NCI-H510A treated with DMSO at 0.1 percent for 48 hours (cell line): Measurements from ENCODE around the gene JPH4.
"Not testable (repeated sequence)": the region's sequence is repeated elsewhere in the genome, so short reads cannot be mapped to it uniquely, and the experiment has no call there.

Experiments used
- DNase-seq: peaks from one replicate; lab custom pipeline; 2025; lab: John Stamatoyannopoulos, UW

The JPH4 gene

DNA sequence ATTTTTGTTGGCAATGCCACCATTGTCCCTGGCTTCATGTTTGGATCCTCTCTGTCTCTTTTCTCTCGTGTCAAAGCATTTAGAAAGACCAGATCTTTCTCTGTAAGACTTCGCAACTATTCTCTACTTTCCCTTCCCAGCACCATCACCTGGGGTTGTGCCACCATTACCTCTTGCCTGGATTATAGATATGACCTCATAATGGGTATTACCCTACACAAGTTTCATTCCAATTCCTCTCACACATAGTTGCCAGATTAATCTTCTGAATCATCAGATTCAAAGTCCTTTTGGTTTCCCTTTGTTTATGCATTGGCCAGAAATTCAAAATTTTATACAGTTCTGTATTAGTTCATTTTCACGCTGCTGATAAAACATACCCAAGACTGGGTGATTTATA lies 30.4 kb upstream of the JPH4 start:
- no peak for DNase-seq

- no peak for DNase-seq
Measured at GRCh38 chr14:23608454-23608853, 29.9 kb upstream of the JPH4 start.

- DNase-seq = no peak
Measured at GRCh38 chr14:23605931-23606585, 27.5 kb upstream of the JPH4 start.

GRCh38 chr14:23604675-23605170 lies 26.1 kb upstream of the JPH4 start:
- DNase-seq = no peak

DNA sequence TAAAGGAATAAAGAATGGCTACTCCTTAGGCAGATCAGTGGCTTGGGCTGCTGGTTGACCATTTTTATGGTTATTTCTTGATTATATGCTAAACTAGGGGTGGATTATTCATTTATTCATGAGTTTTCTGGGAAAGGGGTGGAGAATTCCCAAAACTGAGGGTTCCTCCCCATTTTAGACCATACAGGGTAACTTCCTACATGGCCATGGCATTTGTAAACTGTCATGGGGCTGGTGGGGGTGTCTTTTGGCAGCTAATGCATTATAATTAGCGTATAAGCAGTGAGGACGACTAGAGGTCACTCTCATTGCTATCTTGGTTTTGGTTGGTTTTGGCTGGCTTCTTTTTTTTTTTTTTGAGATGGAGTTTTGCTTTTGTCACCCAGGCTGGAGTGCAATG lies 25.6 kb upstream of the JPH4 start:
- no peak for DNase-seq

DNA sequence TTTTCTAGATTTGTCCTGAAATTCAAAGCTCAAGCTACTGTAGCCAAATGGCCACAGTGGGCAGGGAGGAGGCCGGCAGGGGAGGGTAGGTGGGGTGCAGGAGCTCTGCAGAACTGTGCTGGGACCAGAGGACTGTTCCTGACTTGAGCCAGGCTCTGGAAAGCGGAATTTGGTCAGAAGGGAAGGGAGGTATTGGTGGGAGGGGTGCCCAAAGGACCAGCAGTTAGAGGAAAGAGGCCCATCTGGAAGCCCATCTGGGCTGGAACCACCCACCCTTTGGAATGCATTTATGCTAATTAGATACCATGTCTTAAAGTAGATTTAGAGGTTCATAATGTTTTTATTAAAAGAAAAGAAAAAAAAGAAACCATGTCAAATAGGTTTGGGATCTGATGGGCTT lies 24.5 kb upstream of the JPH4 start:
- no peak for DNase-seq

DNA sequence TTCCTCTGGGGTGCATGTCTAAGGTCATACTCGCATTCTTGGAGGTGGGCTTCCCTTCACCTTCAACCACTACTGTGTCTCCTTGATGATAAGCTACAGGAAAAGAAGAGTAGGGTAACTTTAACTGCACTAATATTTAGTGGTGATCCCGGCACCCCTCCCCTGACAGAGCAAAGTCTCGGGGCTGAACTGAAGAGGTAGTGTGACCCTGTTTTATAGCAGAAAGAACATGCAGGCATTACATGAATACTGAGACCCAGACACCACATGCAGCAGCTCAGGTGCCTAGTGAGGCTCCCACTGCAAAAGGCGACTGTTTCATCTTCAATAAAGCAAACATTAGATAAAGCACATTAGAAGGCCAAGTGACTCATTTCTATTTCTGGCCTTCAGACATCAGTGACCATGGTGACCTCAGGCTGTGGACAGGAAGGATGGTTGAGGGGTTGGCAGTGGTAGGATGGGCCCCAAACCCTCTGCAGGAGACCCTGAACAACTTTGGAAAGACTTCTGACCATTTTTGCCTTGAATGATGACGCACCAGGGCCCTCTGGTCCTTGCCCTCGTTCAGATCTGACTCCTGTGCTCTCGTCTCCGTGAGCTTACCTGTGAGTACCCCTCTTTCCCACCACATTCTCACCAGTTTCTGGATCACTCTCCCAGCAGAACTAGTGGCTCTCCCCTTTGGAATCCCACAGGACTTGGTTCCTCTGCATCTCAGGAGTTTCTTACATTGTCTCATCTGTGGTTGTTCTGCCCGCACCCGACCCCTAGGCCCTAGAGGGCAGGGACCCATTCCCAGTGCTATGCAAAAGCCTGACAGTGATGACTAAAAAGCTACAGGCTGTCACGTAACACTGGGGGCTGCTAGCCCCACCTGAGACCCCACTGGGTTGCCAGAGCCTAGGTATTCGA lies 23.8 kb upstream of the JPH4 start:
- DNase-seq = no peak

GRCh38 chr14:23601845-23602180 lies 23.2 kb upstream of the JPH4 start:
- no peak for DNase-seq

DNA sequence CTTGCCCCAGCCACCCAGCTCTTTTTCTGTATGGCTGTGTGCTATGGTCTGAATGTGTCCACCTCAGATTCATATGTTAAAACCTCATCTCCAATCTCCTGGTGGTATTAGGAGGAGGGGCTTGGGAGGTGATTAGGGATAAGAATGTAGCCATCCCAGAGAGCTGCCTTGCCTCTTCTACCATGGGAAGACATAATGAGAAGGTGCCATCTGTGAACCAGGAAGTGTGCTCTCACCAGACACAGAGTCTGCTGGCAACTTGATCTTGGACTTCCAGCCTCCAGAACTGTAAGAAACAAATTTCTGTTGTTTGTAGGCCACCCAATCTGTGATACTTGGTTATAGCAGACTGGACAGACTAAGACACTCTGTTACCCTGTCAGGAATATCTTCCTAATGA lies 22.8 kb upstream of the JPH4 start:
- no peak for DNase-seq

DNA sequence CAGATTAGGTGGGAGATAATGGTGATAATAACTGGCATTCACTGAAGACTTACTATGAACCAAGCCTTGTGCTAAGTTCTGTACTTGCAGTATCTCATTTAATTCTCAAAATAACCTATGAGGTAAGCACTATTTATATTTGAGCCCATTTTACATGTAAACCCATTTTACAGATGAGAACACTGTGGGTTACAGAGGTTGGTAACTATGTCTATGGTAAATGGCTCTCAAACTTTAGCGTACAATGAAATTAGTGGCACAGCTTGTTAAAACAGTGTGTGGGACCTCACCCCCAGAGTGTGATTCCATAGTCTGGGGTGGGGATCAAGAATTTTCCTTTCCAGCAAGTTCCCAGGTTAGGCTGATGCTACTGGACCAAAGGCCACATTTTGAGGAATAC lies 22.2 kb upstream of the JPH4 start:
- DNase-seq = no peak

DNA sequence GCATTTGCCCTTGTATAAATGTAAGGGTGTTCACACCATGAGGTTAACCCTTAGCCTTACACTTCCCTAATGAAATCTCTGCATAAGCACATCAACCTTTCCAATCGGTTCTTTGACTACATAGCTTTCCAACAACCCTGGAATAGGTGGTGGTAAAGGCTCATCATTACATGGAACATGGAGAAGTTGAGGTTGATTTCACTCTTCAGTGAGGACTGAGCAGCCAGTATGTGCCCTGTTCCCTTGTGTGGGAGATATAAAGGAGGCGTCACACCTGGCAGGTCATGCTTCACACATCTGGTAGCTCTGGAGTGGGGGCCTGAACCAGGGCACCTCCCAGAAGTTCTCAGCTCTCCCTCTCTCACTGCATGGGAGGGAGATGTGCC lies 21.7 kb upstream of the JPH4 start:
- no peak for DNase-seq

DNA sequence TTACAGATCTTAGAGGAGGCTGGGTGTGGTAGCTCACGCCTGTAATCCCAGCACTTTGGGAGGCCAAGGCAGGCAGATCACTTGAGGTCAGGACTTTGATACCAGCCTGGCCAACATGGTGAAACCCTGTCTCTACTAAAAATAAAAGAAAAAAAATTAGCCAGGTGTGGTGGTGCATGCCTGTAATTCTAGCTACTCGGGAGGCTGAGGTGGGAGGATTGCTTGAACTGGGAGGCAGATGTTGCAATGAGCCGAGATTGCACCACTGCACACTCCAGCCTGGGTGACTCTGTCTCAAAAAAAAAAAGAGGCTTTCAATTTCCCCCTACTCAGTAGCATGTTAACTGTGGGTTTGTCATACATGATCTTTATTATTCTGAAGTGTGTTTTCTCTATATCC lies 15.6 kb upstream of the JPH4 start:
- not testable (repeated sequence) for DNase-seq

GRCh38 chr14:23590198-23590597 lies 11.6 kb upstream of the JPH4 start:
- DNase-seq = no peak

DNA sequence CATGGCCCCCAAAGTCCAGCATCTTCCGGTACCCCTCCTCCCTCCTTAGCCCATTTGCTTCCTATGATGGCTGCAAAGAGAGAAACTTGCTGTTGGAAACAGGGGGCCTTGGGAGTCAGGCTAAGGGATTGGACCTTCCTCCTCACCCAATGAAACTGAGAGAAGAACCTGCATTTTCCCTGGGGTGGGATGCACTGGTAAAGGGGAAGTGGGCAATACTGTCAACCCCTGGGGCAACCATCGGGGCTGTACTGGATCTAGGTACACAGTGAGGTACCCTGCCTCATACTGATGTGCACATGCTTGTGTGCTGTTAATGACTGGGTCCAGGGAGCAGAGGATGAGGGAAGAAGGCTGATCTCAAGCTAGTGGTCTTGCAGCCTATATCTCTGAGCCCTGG lies 11.0 kb upstream of the JPH4 start:
- no peak for DNase-seq

DNA sequence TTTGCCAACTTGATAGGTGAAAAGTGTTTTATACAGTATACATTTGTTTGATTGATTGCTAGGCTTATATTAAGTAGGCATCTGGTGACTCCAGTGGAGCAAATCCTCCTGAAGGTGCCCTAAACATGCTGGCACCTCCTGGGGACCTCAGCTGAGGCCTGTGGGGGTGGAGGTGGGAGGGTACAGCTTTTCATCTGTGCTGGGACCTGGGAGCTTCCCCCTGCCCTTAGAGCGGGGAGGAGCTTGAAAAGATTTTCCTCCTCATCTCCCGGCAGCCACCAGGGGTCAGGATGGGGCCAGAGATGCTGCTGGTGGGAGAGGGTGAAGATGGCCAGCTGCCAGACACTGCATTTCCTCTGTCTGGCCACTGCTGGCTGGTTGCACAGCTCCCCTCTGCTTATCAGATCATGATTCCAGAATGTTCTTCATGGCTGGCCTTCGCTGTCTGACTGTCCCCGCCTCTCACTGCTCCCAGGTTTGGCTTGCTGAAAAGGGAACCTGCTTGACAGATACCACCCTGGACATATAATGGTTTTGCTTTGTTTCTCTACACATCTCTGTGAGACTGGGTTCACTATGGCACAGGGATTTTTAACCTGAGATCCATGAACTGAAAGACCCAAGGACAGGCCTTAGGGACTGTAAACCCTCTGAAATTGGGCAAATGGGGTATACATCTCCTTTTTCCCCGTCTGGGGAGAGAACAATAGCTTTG lies 10.5 kb upstream of the JPH4 start:
- peak; percentile 73 for DNase-seq

DNA sequence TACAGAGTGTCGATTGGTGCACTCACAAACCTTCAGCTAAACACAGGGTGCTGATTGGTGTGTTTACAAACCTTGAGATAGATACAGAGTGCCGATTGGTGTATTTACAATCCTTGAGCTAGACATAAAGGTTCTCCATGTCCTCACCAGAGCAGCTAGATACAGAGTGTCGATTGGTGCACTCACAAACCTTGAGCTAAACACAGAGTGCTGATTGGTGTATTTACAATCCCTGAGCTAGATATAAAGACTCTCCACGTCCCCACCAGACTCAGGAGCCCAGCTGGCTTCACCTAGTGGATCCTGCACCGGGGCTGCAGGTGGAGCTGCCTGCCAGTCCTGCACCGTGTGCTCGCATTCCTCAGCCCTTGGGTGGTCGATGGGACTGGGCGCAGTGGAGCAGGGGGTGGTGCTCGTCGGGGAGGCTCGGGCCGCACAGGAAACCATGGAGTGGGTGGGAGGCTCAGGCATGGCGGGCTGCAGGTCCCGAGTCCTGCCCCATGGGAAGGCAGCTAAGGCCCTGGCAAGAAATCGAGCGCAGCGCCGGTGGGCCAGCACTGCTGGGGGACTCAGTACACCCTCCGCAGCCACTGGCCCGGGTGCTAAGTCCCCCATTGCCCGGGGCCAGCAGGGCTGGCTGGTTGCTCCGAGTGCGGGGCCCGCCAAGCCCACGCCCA lies 6.1 kb upstream of the JPH4 start:
- DNase-seq = not testable (repeated sequence)

- DNase-seq = not testable (repeated sequence)
Measured at GRCh38 chr14:23583761-23584526, 5.4 kb upstream of the JPH4 start.

DNA sequence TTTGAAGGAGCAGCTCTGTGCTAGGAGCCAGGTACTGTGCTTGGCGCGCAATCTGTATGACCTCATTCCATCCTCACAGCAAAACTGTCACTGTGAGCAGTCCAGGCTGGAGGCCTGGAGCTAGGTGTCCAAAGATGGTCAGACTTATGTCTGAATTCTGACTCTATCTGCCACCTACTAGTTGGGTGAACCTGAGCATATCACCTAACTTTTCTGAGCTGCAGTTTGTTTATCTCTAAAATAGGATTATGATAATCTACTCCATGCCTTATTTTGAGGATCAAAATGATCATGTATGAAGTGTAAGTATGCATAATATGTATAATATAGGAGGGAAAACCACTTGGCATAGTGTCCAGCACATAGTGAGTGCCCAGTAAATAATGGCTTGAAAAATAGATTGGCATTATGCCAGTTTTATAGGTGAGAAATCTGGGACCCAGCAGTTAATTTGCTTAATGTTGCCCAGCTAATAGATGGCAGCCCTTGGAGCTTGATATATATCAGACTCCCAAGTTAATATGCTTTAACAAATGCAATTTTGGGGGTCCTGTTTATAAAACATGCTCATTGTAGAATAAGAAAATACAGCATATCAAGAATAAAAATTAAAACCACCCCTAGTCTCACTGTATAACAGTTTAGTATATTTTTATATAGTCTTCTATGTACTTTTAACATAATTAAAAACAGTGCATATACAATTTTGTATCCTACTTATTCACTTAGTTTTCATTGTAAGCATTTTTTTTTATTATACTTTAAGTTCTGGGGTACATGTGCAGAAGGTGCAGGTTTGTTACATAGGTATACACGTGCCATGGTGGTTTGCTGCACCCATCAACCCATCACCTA lies 4.5 kb upstream of the JPH4 start:
- DNase-seq = no peak

DNA sequence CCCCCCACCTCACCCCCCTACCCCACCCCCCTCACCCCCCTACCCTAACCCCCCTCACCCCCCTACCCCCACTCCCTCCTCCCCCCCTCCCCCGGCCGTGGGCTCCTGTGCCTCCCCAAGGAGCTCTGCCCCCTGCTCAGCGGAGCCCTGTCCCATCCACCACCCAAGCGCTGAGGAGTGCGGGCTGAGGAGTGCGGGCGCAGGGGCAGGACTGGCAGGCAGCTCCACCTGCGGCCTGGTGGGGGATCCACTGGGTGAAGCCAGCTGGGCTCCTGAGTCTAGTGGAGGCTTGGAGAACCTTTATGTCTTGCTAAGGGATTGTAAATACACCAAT lies 2.3 kb upstream of the JPH4 start:
- DNase-seq = no peak

GRCh38 chr14:23580152-23580926 lies 1.7 kb upstream of the JPH4 start:
- no peak for DNase-seq
